ENCODE data around the gene PTGR2.
"Not testable (repeated sequence)": the region's sequence is repeated elsewhere in the genome, so short reads cannot be mapped to it uniquely, and the experiment has no call there.

Gene PTGR2

GRCh38 chr14:73851567-73852382, at the start of gene PTGR2:
PTGR2 (plus strand) TSS chr14:73851831; CDS start chr14:73858863, 7,032 bp downstream.
- peak; percentile 96 for DNase-seq

GRCh38 chr14:73802431-73803188, 49.0 kb upstream of the PTGR2 start:
- DNase-seq = no peak

- DNase-seq = no peak
Observed at GRCh38 chr14:73804636-73805035, 47.0 kb upstream of the PTGR2 start.

GRCh38 chr14:73807457-73807856, 44.2 kb upstream of the PTGR2 start:
- DNase-seq = no peak

- DNase-seq = no peak
Observed at GRCh38 chr14:73809391-73809790, 42.2 kb upstream of the PTGR2 start.

- DNase-seq = no peak
Observed at GRCh38 chr14:73810478-73811163, 41.0 kb upstream of the PTGR2 start.

GRCh38 chr14:73811164-73811503, 40.5 kb upstream of the PTGR2 start:
- no peak for DNase-seq

- DNase-seq = no peak
Observed at GRCh38 chr14:73814153-73814552, 37.5 kb upstream of the PTGR2 start.

GRCh38 chr14:73815849-73816248, 35.8 kb upstream of the PTGR2 start:
- DNase-seq = no peak

GRCh38 chr14:73816393-73816816, 35.2 kb upstream of the PTGR2 start:
- no peak for DNase-seq

- no peak for DNase-seq
Observed at GRCh38 chr14:73817020-73817655, 34.5 kb upstream of the PTGR2 start.

GRCh38 chr14:73818821-73819220, 32.8 kb upstream of the PTGR2 start:
- no peak for DNase-seq

GRCh38 chr14:73820631-73821030, 31.0 kb upstream of the PTGR2 start:
- no peak for DNase-seq

- DNase-seq = no peak
Observed at GRCh38 chr14:73823339-73823885, 28.2 kb upstream of the PTGR2 start.

GRCh38 chr14:73824127-73824526, 27.5 kb upstream of the PTGR2 start:
- no peak for DNase-seq

- DNase-seq = no peak
Observed at GRCh38 chr14:73824536-73824935, 27.1 kb upstream of the PTGR2 start.

- DNase-seq = peak; percentile 74
Observed at GRCh38 chr14:73825551-73826188, 26.0 kb upstream of the PTGR2 start.

GRCh38 chr14:73827190-73827589, 24.4 kb upstream of the PTGR2 start:
- DNase-seq = not testable (repeated sequence)

GRCh38 chr14:73829071-73829470, 22.6 kb upstream of the PTGR2 start:
- no peak for DNase-seq

- DNase-seq = no peak
Observed at GRCh38 chr14:73829526-73830431, 21.9 kb upstream of the PTGR2 start.

GRCh38 chr14:73833034-73833433, 18.6 kb upstream of the PTGR2 start:
- DNase-seq = no peak

Measured in T1000 (cell line).